Glutamatergic neuron (in vitro differentiated cells): ENCODE data around the gene BAX. TPM values are rescaled to one million over a fixed set of nuclear protein-coding genes. Genes with fewer than 3 reads are reported as not detected.

Experiments used
- DNase-seq: peaks from one replicate; pipeline ENCODE4 v3.0.0; 2022
- H3K27ac Mint-ChIP-seq: one replicate; pipeline ENCODE4 v1.8.0; 2020; ENCODE audit warnings: mild to moderate bottlenecking, mixed read lengths, inconsistent platforms; ENCODE audit not compliant: unreplicated experiment
- H3K27me3 Mint-ChIP-seq: one replicate; pipeline ENCODE4 v1.8.0; 2020; ENCODE audit warnings: mild to moderate bottlenecking, moderate library complexity, mixed read lengths, inconsistent platforms; ENCODE audit not compliant: unreplicated experiment
- H3K36me3 Mint-ChIP-seq: one replicate; pipeline ENCODE4 v1.8.0; 2020; ENCODE audit warnings: mild to moderate bottlenecking, mixed read lengths, inconsistent platforms; ENCODE audit not compliant: unreplicated experiment
- H3K4me1 Mint-ChIP-seq: one replicate; pipeline ENCODE4 v1.8.0; 2020; ENCODE audit warnings: mild to moderate bottlenecking, low read depth, mixed read lengths, inconsistent platforms; ENCODE audit not compliant: unreplicated experiment
- H3K4me3 Mint-ChIP-seq: one replicate; pipeline ENCODE4 v1.8.0; 2020; ENCODE audit warnings: mild to moderate bottlenecking, mixed read lengths, inconsistent platforms; ENCODE audit not compliant: unreplicated experiment
- H3K9me3 Mint-ChIP-seq: one replicate; pipeline ENCODE4 v1.8.0; 2020; ENCODE audit warnings: mild to moderate bottlenecking, moderate library complexity, mixed read lengths, inconsistent platforms; ENCODE audit not compliant: unreplicated experiment
- total RNA-seq: library from RNA; stranded (reverse); fragmentation: NEBNext Ultra II Directional; extraction: Animal tissue kit (Norgen Biotek cat#: 25700); gene quantifications from one replicate; pipeline ENCODE4 v1.2.1, GENCODE V29; 2021; ENCODE audit not compliant: unreplicated experiment
- TF ChIP-seq, protein P1 (sequence below): fragments of 200-600 bp; sonication (generic); IDR thresholded peaks from one replicate; pipeline ENCODE4 v1.5.0; 2021; ENCODE audit not compliant: partially characterized antibody, unreplicated experiment

The BAX gene
- total RNA-seq, 1 donor from 2014 or later: 87.7 TPM

- TF ChIP-seq, protein P1, sequence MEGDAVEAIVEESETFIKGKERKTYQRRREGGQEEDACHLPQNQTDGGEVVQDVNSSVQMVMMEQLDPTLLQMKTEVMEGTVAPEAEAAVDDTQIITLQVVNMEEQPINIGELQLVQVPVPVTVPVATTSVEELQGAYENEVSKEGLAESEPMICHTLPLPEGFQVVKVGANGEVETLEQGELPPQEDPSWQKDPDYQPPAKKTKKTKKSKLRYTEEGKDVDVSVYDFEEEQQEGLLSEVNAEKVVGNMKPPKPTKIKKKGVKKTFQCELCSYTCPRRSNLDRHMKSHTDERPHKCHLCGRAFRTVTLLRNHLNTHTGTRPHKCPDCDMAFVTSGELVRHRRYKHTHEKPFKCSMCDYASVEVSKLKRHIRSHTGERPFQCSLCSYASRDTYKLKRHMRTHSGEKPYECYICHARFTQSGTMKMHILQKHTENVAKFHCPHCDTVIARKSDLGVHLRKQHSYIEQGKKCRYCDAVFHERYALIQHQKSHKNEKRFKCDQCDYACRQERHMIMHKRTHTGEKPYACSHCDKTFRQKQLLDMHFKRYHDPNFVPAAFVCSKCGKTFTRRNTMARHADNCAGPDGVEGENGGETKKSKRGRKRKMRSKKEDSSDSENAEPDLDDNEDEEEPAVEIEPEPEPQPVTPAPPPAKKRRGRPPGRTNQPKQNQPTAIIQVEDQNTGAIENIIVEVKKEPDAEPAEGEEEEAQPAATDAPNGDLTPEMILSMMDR: no peak
- H3K27ac Mint-ChIP-seq: no peak within 1 kb of the TSS
- peak; percentile 80 for DNase-seq
- H3K27me3 Mint-ChIP-seq: peaks cover 4% of the 10 kb centered on the region
- H3K4me3 Mint-ChIP-seq: peak within 1 kb of the TSS; percentile 87
- peaks cover 2% of the 10 kb centered on the region for H3K9me3 Mint-ChIP-seq
- H3K36me3 Mint-ChIP-seq: no peaks in the 10 kb centered on the region
- peaks cover 3% of the 10 kb centered on the region for H3K4me1 Mint-ChIP-seq
Measured at GRCh38 chr19:48933382-48933932, 21.2 kb upstream of the BAX start, which contains the start of gene DHDH. Gene DHDH, plus strand, starts transcription at chr19:48933699. Its CDS starts 23 bp downstream, at chr19:48933722.

- TF ChIP-seq, protein P1: no peak
- H3K4me1 Mint-ChIP-seq: peaks cover 3% of the 10 kb centered on the region
- H3K27me3 Mint-ChIP-seq: peaks cover 4% of the 10 kb centered on the region
- H3K36me3 Mint-ChIP-seq: no peaks in the 10 kb centered on the region
- peaks cover 2% of the 10 kb centered on the region for H3K9me3 Mint-ChIP-seq
- H3K4me3 Mint-ChIP-seq: no peak overlapping the region
- H3K27ac Mint-ChIP-seq: no peak overlapping the region
- DNase-seq: peak; percentile 27
Measured at GRCh38 chr19:48934837-48935236, 19.8 kb upstream of the BAX start.

DNA sequence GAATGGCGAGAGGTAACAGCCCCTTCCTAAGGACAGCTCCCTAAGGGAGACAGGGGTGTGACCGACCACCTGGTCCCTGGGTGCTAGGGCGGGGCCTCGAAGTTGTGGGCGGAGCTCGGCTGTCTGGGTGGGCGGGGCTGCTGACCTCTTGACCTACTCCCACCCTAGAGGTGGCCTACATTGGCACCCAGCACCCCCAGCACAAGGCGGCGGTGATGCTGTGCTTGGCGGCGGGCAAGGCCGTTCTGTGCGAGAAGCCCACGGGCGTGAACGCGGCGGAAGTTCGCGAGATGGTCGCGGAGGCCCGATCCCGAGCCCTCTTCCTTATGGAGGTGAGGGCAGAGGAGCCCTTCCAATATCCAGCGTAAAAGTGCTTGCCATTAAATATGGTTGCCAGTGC lies 18.8 kb upstream of the BAX start:
- no peaks in the 10 kb centered on the region for H3K36me3 Mint-ChIP-seq
- peaks cover 4% of the 10 kb centered on the region for H3K27me3 Mint-ChIP-seq
- TF ChIP-seq, protein P1: no peak
- H3K4me1 Mint-ChIP-seq: peaks cover 3% of the 10 kb centered on the region
- DNase-seq: no peak
- no peak overlapping the region for H3K4me3 Mint-ChIP-seq
- peaks cover 4% of the 10 kb centered on the region for H3K9me3 Mint-ChIP-seq
- no peak overlapping the region for H3K27ac Mint-ChIP-seq

GRCh38 chr19:48938256-48938655 lies 16.4 kb upstream of the BAX start:
- Mint-ChIP-seq H3K27ac (no peak overlapping the region), H3K4me3 (no peak overlapping the region), H3K36me3 (no peaks in the 10 kb centered on the region), H3K27me3 (peaks cover 4% of the 10 kb centered on the region), H3K4me1 (peaks cover 1% of the 10 kb centered on the region), H3K9me3 (peaks cover 5% of the 10 kb centered on the region)
- TF ChIP-seq, protein P1: no peak
- DNase-seq: no peak

DNA sequence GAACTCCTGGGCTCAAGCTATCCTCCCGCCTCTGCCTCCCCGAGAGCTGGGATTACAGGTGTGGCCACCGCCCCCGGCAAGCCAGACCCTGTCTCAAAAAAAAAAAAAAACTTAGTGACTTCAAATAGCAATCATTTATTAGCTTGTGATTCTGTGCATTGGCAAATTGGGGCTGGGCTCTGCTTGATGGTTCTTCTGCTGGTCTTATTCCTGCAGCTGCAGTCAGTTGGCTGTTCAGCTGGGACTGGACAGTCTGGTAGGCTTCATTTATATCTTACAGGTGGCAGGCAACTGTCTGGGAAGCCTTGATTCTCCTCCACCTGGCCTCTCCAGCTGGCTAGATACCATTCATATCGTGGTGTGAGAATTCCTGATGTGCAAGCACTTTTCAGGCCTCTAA lies 13.8 kb upstream of the BAX start:
- DNase-seq: no peak
- Mint-ChIP-seq H3K4me3 (no peak overlapping the region), H3K9me3 (peaks cover 5% of the 10 kb centered on the region), H3K36me3 (no peaks in the 10 kb centered on the region), H3K4me1 (no peaks in the 10 kb centered on the region), H3K27me3 (peaks cover 5% of the 10 kb centered on the region), H3K27ac (no peak overlapping the region)
- TF ChIP-seq, protein P1: no peak
